Measurements from ENCODE around the gene SOCS3. TPM values are rescaled to one million over a fixed set of nuclear protein-coding genes. Genes with fewer than 3 reads are reported as not detected.

SOCS3 gene
- total RNA-seq, 1 donor from 2014 or later = 3.1 TPM

GRCh38 chr17:78357672-78358537 is 2.0 kb downstream of the SOCS3 start:
- peaks cover 3% of the 10 kb centered on the region for H3K9me3 Mint-ChIP-seq (ENCODE audit: unreplicated experiment)
- DNase-seq = no peak
- peak overlapping the region; percentile 65 for H3K4me3 Mint-ChIP-seq (ENCODE audit: unreplicated experiment)
- no peak overlapping the region for H3K27ac Mint-ChIP-seq (ENCODE audit: unreplicated experiment)
- no peaks in the 10 kb centered on the region for H3K36me3 Mint-ChIP-seq (ENCODE audit: unreplicated experiment)
- no peak for TF ChIP-seq CTCF (IDR thresholded peaks at IDR 0.05; ENCODE audit: partially characterized antibody, unreplicated experiment)
- peaks cover 8% of the 10 kb centered on the region for H3K4me1 Mint-ChIP-seq (ENCODE audit: low read depth, unreplicated experiment)
- H3K27me3 Mint-ChIP-seq (ENCODE audit: unreplicated experiment) = peaks cover 13% of the 10 kb centered on the region

- no peak for DNase-seq
- Mint-ChIP-seq H3K4me3 (ENCODE audit: unreplicated experiment) (no peak overlapping the region), H3K27ac (ENCODE audit: unreplicated experiment) (no peak overlapping the region), H3K9me3 (ENCODE audit: unreplicated experiment) (peaks cover 3% of the 10 kb centered on the region), H3K36me3 (ENCODE audit: unreplicated experiment) (no peaks in the 10 kb centered on the region), H3K4me1 (ENCODE audit: low read depth, unreplicated experiment) (peaks cover 10% of the 10 kb centered on the region), H3K27me3 (ENCODE audit: unreplicated experiment) (peaks cover 10% of the 10 kb centered on the region)
- no peak for TF ChIP-seq CTCF (IDR thresholded peaks at IDR 0.05; ENCODE audit: partially characterized antibody, unreplicated experiment)
Observed at GRCh38 chr17:78357177-78357586, 2.7 kb downstream of the SOCS3 start.

GRCh38 chr17:78356101-78356713 is 3.7 kb downstream of the SOCS3 start:
- Mint-ChIP-seq H3K36me3 (ENCODE audit: unreplicated experiment) (no peaks in the 10 kb centered on the region), H3K4me3 (ENCODE audit: unreplicated experiment) (no peak overlapping the region), H3K4me1 (ENCODE audit: low read depth, unreplicated experiment) (peaks cover 8% of the 10 kb centered on the region), H3K9me3 (ENCODE audit: unreplicated experiment) (peaks cover 3% of the 10 kb centered on the region), H3K27ac (ENCODE audit: unreplicated experiment) (no peak overlapping the region), H3K27me3 (ENCODE audit: unreplicated experiment) (peaks cover 10% of the 10 kb centered on the region)
- TF ChIP-seq CTCF (IDR thresholded peaks at IDR 0.05; ENCODE audit: partially characterized antibody, unreplicated experiment) = no peak
- no peak for DNase-seq

GRCh38 chr17:78355701-78356100 is 4.2 kb downstream of the SOCS3 start:
- Mint-ChIP-seq H3K36me3 (ENCODE audit: unreplicated experiment) (no peaks in the 10 kb centered on the region), H3K27ac (ENCODE audit: unreplicated experiment) (no peak overlapping the region), H3K9me3 (ENCODE audit: unreplicated experiment) (peaks cover 3% of the 10 kb centered on the region), H3K4me1 (ENCODE audit: low read depth, unreplicated experiment) (peaks cover 6% of the 10 kb centered on the region), H3K27me3 (ENCODE audit: unreplicated experiment) (peaks cover 10% of the 10 kb centered on the region), H3K4me3 (ENCODE audit: unreplicated experiment) (no peak overlapping the region)
- TF ChIP-seq CTCF (IDR thresholded peaks at IDR 0.05; ENCODE audit: partially characterized antibody, unreplicated experiment) = no peak
- no peak for DNase-seq
